HS-5 (cell line): ENCODE measurements around the gene NXNL1.
"Not testable (repeated sequence)": the region's sequence is repeated elsewhere in the genome, so short reads cannot be mapped to it uniquely, and the experiment has no call there.

Experiments
- DNase-seq: peaks from one replicate; pipeline ENCODE4 v3.0.0-alpha.2; 2012; ENCODE audit warnings: low read depth

NXNL1 gene

DNA sequence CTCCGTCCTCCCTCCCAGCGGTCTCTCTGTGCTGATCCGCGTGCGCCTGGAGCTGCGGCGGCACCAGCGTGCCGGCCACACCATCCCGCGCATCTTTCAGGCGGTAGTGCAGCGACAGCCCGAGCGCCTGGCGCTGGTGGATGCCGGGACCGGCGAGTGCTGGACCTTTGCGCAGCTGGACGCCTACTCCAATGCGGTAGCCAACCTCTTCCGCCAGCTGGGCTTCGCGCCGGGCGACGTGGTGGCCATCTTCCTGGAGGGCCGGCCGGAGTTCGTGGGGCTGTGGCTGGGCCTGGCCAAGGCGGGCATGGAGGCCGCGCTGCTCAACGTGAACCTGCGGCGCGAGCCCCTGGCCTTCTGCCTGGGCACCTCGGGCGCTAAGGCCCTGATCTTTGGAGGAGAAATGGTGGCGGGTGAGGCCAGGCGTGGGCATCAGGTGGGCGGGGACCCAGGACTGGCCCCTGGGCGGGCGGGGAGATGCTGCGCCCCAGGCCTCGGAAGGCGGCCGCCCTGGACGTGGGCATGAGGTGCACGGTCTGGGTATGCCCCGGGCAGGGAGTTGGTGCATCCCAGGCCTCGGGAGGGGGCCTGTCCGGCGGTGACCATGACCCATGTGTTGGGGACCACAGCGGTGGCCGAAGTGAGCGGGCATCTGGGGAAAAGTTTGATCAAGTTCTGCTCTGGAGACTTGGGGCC lies 26.0 kb upstream of the NXNL1 start:
- DNase-seq: no peak

DNA sequence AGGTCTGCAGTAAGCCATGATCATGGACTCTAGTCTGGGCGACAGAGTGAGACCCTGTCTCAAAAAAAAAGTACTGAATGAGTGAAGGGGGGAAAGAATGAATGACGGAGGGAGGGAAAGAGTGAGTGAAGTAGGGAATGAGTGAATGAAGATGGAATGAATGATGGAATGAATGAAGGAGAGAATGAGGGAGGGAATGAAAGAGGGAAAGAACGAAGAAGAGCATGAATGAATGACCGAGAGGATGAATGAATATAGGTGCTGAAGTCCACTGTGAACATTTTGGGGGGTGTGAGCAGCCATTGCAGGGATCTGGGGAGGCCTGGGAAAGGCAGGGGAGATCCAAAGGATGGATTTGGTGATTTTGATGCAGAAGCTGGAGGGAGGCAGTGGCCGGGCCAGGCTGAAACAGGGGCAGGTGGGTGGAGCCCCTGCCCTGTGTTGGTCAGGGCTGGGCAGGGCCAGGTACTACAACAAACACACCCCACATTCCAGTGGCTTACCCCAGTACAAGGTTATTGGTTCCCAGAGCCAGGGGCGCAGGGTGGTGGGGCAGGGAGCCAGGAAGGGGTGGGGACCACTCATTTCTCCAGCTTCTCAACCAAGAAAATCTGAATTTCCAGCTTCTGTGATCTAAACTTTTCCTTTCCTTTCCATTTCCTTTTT lies 23.9 kb upstream of the NXNL1 start:
- DNase-seq: no peak

DNA sequence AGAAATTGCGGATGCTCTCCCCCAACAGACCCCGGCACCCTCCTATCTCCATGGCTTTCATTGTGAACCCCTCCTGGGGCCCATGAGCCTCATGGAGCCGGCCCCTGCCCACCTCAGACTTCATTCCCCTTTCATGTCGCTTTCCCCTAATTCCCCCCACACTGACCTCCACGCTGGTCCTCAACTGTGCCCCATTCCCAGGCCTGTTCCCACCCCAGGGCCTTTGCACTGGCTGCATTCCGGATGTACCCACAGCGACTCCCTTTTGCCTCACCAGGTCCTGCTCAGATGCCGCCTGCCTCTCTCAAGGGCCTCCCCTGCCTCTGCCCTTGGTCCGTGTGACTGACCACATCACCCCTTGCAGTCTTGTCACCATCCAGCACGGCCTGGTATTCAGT lies 22.9 kb upstream of the NXNL1 start:
- DNase-seq: no peak

DNA sequence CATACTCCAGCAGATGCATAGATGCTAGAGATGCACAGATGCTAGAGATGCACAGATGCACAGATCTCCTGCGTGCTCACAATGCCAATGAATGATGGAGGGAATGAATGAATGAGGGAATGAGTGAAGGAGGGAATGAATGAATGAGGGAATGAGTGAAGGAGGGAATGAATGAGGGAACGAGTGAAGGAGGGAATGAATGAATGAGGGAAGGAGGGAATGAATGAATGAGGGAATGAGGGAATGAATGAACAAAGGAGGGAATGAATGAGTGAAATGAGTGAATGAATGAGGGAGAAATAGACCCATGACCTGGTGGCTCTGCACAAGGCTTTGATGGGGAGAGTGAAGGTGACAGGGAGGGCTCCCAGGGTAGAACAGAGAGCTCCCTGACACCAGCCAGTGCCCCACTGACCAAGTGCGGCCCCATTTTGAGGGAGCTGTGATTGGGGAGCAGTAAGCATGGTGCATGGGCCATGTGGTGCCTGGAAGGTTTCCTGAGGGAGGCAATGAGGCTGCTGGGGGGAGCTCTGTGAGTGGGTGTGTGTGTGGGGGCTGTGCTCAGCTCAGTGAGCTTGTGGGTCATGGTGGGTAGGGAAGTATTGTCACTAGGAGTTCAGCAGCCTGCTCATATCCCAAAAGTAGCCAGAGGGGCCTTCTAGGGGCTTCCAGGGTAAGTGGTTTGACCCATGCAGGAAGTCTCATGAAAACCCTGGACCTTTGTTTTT lies 22.3 kb upstream of the NXNL1 start:
- DNase-seq: no peak

DNA sequence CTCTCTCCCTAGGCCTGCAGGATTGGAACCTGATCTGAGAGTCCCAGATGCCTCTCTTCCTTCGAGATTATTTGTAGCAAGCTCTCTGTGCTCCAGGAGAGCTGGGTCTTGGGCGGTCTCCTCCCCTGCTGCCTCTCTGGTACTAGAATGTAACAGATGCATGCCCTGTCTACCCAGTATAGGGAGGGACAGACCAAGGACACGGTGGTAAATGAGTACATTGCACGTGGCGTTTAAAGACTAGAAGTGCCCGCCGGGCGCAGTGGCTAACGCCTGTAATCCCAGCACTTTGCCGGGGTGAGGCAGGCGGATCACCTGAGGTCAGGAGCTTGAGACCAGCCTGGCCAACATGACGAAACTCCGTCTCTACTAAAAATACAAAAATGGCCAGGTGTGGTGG lies 21.3 kb upstream of the NXNL1 start:
- no peak for DNase-seq

DNA sequence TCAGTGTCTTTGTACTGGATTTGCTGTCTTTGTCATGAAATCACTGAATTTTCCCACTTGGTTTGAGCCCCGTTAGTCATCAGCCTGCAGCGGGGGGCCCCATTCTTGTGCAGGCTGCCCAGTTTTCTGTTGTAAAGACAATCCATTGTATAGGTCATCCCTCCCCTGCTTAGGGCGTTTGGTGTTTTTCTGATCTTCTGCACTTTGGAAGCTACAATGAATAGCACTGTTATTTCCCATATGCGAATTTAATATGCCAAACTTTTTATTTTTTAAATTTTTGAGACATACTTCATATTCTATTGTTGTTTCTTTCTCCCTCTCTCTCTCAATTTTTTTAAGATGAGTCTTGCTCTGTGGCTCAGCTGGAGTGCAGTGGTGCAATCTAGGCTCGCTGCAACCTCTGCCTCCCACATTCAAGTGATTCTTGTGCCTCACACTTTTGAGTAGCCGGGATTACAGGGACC lies 18.6 kb upstream of the NXNL1 start:
- DNase-seq: peak; percentile 53

DNA sequence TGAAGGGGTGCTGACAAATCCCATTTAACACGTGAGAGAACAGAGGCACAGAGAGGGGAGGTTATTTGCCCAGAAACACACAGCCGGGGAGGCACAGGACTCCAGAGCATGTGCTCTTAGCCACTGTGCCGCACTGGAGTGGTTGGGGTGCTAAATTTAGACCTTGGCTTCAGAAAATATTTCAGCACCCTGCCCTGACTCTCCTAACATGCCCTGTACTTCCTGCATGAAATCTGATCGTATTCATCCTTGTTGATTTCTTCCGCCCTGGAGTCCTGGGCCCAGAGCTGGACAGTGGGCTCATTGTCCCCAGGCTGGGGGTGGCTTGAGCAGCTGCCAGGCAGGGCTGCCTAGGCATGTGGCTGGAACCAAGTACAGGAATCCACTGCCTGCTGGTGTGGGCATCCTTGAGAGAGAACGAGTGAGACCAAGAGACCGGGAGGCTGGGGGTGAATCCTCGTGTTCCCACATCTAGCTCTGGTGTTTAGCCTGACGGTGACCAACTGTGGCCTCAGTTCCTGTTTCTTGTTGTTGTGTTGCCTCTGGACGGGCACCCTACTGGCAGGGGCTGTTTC lies 14.9 kb upstream of the NXNL1 start:
- no peak for DNase-seq

DNA sequence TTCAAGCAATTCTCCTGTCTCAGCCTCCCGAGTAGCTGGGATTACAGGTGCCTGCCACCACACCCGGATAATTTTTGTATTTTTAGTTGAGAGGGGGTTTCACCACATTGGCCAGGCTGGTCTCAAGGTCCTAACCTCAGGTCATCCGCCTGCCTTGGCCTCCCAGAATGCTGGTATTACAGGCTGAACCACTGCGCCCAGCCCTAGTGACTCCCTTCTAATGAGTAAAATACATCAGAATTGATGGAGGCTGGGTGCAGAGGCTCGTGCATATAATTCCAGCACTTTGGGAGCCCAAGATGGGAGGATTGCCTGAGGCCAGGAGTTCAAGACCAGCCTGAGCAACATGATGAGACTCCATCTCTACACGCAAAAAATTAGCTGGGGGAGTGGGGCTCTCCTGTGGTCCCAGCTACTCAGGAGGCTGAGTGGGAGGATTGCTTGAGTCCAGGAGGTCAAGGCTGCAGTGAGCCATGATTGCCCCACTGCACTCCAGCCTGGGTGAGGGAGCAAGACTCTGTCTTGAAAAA lies 14.3 kb upstream of the NXNL1 start:
- DNase-seq: not testable (repeated sequence)

DNA sequence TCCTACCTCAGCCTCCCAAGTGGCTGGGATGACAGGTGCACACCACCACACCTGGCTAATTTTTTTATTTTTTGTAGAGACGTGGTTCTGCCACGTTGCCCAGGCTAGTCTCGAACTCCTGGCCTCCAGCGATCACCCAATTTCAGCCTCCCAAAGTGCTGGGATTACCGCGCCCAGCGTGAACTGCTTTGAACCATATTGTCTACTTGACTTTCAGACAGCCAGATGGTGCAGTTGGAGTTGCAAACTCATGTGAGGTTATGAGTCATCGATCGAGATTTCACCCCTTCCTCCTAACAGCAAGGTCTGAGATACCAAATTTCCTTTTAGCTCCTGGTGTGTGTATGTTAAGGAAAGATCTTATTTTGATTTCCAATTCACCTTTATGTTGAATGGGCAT lies 12.3 kb upstream of the NXNL1 start:
- peak; percentile 59 for DNase-seq

DNA sequence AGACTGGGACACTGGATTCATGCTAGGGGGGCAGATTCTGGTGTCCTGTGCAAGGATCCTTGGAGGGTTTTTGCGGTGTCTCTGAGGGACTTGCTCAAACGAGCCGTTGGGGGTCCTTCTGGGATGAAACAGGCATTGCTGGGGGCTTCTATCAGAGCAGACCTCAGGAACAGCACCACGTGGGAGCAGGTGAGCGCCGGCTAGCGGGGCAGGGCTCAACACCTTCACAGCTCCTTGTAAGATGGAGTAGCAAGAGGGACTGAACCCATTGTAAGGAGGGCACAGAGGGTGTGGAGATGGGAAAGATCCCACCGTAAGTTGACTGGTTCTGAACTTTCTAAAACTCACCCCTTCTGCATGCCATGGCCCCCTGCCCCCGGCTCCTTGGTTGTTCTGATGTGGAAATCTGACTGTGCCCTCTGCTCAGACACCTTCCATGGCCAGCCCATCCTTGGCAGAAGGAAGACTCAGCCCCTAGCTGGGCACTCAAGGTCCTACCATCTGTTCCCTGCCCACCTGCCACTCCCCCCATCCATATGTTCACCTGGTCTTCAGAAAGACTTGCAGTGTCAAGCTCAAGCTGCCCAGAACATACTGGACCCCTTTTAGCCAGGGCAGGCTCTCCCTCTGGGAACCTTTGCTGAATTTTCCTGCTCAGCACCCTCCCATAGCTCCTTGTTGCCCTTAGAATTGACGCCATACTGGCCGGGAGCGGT lies 10.8 kb upstream of the NXNL1 start:
- DNase-seq: no peak

DNA sequence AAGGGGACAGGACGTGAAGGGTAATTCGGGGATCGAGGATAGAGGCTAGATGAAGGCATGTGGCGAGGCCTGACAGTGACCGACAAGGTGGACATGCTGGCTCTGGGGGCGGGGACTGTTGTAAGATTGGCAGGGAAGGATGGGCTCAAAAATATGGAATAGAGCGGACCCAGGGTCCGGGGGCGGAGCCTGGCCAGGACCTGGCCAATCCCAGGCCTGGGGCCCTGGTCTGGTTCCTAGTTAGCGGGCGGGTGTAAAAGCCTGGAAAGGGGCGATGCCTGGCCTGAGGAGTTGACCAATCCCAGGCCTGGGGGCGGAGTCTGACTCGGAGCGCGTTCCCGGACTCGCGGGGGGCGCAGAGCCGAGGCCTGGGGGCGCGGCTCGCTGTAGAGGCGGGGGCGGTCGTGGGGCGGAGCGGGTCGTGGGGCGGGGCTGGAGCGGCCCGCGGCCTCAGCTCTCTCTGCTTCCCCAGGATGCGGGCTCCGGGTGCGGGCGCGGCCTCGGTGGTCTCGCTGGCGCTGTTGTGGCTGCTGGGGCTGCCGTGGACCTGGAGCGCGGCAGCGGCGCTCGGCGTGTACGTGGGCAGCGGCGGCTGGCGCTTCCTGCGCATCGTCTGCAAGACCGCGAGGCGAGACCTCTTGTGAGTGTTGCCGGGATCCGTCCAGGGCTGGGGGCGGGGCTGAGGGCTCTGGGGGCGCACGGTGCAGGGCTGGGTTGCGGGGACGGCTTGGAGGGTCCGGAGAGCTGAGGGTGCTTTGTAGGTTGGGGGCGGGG lies 9.5 kb upstream of the NXNL1 start, which contains the start of gene SLC27A1:
Gene SLC27A1, plus strand, starts transcription at position 457 of the 774 bp plus-strand sequence. Its CDS starts 17 bp downstream, at position 474.
- no peak for DNase-seq

DNA sequence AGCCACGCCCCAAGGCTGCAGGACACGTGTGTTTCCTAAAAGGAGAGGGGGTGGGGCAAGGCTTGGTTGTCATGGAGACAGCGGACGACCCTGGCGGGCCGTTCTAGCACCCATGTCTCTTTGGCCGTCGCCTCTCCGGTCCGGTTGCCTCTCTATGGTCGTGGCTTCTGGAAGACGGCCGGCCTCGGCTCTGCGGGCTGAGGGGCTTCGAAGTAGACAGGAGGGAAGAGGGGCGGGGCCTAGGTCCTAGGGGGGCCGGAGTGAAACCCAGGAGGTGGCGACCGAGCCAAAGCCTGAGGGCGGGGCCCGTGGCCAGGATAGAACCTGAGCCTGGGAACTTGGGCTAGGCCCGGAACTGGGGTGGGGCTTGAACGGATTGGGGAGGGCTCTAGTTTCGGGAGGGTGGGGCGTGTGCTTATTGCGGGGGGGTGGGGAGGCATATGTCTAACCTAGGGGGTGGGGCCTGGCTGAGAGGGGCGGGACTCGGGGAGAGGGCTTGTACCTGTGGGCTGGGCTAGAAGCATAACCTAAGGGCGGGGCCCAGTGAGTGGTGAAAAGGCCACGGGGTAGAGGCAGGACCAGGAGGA lies 8.8 kb upstream of the NXNL1 start:
- DNase-seq: peak; percentile 90

DNA sequence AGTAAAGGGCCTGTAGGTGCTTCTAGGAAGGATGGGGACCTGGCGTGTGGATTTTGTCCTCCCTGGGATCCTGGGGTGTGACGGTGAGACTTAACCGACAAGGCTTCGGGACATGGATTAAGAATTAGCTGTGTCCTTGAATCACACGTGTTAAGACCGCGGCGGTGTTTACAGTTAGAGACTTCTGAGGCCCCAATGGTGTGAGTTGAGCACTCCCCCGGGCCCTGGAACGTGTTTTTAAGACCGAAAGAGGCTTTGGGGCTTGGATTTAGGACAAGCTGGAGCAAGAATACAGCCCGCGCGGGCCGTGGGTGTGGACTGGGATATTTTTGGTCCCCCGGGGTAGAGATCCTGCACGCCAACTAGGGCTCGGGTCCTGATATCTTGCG lies 8.4 kb upstream of the NXNL1 start:
- DNase-seq: no peak

DNA sequence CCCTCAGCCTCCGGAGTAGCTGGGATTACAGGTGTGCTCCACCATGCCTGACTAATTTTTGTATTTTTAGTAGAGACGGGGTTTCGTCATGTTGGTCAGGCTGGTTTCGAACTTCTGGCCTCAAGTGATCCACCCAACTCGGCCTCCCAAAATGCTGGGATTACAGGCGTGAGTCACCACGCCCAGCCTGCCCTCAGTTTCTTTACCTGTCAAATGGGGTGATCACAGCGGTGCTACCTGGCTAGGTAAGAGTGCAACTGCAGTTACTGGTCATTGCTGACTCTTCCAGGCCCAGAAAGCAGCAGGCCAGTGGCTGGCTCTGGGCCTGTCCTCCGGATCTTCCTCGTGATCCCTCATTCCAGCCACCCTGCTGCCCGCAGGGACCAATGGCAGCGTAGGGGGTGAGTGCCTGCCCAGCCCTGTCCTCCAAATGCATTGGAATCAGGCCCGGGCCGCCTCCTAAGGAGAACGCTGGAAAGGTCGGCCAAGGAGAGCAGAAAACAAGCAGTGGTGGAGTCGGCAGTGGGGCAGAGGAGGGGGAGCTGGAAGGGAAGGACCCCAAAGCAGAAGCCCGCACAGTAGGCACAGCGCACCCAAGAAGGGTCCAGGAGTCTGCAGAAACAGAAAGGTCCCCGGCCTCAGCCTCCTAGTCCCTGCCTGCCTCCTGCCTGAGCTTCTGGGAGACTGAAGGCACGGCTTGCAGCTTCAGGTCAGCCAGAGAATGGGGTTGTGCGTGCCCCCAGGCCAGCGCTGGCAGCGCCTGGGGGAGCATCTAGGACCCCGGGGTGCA lies 7.8 kb upstream of the NXNL1 start:
- DNase-seq: no peak

DNA sequence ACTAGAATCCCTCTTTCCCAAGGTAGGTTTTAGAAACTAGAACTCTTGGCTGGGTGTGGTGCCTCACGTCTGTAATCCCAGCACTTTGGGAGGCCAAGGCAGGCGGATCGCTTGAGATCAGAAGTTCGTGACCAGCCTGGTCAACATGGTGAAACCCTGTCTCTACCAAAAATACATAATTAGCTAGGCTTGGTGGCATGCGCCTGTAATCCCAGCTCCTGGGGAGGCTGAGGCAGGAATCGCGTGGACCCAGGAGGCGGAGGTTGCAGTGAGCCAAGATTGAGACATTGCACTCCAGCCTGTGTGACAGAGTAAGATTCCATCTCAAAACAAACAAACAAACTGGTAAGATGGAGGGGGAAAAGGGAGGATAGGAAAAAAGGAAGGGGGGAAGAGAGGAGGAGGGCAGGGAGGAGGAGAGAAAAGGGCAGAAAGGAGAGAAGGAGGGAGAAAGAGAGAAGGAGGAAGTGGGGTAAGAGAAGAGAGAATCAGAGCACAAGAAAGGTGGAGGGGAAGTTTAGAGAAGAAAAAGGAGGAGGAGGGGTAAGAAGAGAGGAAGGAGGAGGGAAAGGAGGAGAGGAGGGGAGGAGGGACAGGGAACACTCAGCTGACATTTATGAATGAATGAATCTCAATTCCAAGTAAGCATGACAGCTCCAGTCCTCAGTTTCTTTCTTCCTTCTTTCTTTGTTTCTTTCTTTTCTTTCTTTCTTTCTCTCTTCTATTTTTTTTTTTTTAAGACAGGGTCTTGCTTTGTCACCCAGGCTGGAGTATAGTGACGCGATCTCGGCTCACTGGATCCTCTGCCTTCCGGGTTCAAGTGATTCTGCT lies 7.0 kb upstream of the NXNL1 start:
- no peak for DNase-seq

DNA sequence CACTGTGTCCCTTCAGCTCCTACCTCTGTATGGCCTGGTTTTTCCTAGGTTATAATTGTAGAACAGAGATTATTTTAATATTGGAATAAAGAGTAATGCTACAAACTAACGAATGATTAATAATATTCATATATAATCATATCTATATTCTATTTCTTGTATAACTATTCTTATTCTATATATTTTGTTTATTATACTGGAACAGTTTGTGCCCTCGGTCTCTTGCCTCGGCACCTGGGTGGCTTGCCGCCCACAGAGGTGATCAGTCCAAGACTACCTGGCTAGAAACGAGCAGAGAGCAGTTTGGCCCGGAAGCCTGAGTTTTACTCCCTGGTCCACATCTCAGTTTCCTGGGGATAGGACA lies 5.7 kb upstream of the NXNL1 start:
- DNase-seq: no peak

DNA sequence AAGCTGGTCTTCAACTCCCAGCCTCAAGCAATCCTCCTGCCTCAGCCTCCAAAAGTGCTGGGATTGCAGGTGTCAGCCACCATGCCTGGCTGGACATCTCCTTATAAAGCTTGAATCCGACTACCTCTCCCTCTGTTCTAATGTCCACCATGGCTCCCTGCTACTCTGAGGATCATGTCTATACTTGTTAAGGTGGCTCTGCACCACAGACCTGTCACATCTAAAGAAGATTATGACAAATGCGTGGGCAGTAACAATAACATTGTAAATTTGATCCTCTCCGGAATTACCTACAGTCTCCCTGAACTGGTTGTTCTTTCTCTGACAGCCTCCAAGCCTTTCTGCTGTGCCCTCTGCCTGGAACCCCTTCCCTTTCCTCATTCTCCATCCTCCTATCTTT lies 1.8 kb downstream of the NXNL1 start:
- DNase-seq: no peak

DNA sequence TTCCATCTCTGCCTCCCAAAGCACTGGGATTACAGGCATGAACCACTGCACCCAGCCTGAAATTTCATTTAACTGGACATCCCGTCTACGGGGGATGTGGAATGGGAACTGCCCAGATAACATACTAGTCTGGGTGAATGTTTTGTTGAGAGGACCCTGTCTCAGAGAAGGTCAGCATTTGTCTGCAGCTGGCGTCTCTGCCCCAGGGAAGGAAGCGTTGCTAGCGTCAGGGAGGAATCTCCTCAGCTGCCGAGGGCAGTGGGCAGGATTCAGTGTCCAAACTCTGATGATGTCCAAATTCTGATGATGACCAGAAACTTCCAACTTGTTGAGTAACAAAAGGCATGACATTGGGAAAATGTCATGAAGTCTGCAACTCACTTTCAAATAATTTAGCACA lies 3.1 kb downstream of the NXNL1 start:
- no peak for DNase-seq

DNA sequence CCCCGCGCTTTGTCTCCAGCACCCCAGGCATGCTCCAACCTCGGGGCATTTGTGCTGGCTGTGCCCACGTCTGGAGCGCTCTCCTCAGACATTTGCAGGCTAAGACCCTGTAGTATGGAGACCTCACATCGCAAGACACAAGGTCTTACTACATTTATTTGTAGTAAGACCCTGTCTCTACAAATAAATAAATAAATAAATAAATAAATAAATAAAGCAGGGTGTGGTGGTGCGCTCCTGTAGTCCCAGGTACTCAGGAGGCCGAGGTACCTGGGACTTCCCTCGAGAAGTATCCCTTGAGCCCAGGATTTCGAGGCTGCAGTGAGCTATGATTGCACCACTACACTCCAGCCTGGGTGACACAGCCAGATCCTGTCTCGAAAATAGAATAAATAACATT lies 4.6 kb downstream of the NXNL1 start:
- DNase-seq: no peak
